K562 (cell line): ENCODE data around the gene ELOVL1. TPM values are rescaled to one million over a fixed set of nuclear protein-coding genes. Genes with fewer than 3 reads are reported as not detected.
A peak's percentile ranks its signal among the peaks of the same experiment; 100 is the strongest.

Source experiments
- ARID2 ChIP-seq: fragments of 450-650 bp; IDR thresholded peaks from 2 replicates; pipeline ENCODE4 v1.6.1; 2017; ENCODE audit warnings: antibody characterized with exemption, mild to moderate bottlenecking
- CEBPB ChIP-seq: fragments of 450-650 bp; IDR thresholded peaks from 2 replicates; pipeline ENCODE4 v1.6.1; 2016; ENCODE audit warnings: missing genetic modification characterization, missing compliant biosample characterization
- CSDE1 ChIP-seq, 2 experiments: fragments of 450-650 bp; IDR thresholded peaks; 2 replicates each; pipeline ENCODE4 v1.6.1; 2016; ENCODE audit warnings: mild to moderate bottlenecking in 1 of 2
- CXXC5 ChIP-seq: fragments of 250-450 bp; sonication (Bioruptor Pico); IDR thresholded peaks from 2 replicates; pipeline ENCODE4 v1.8.0; 2022; ENCODE audit warnings: inconsistent platforms, mild to moderate bottlenecking, moderate library complexity
- HNRNPL ChIP-seq: fragments of 200-400 bp; formaldehyde crosslinking; IDR thresholded peaks from 2 replicates; pipeline ENCODE4 v1.6.1; 2017; ENCODE audit warnings: low read depth, mild to moderate bottlenecking, low read length
- KHSRP ChIP-seq: fragments of 450-650 bp; IDR thresholded peaks from 2 replicates; pipeline ENCODE4 v1.6.1; 2017
- KLF16 ChIP-seq: IDR thresholded peaks from 2 replicates; pipeline ENCODE4 v1.6.1; 2016; ENCODE audit warnings: antibody characterized with exemption
- NCOA1 ChIP-seq: fragments of 450-650 bp; IDR thresholded peaks from 2 replicates; pipeline ENCODE4 v1.6.1; 2016; ENCODE audit warnings: low read depth
- NELFE ChIP-seq: IDR thresholded peaks from 2 replicates; pipeline ENCODE4 v1.6.1; 2011; ENCODE audit warnings: mild to moderate bottlenecking; ENCODE audit not compliant: insufficient read depth, insufficient read length
- PTBP1 ChIP-seq: fragments of 200-400 bp; formaldehyde crosslinking; IDR thresholded peaks from 2 replicates; pipeline ENCODE4 v1.6.1; 2017; ENCODE audit warnings: low read depth, low read length
- TCF7 ChIP-seq: sonication (generic); IDR thresholded peaks from 2 replicates; pipeline ENCODE4 v1.6.1; 2016; ENCODE audit warnings: antibody characterized with exemption, borderline replicate concordance
- ZBED1 ChIP-seq: IDR thresholded peaks from 2 replicates; pipeline ENCODE4 v1.6.1; 2014
- ZNF140 ChIP-seq: fragments of 250-450 bp; sonication (Bioruptor Pico); IDR thresholded peaks from 2 replicates; pipeline ENCODE4 v1.8.0; 2021; ENCODE audit warnings: moderate library complexity, mild to moderate bottlenecking, inconsistent platforms
- ZNF239 ChIP-seq: fragments of 250-450 bp; sonication (Bioruptor Pico); IDR thresholded peaks from 2 replicates; pipeline ENCODE4 v1.4.0; 2020; ENCODE audit warnings: mild to moderate bottlenecking
- ZNF274 ChIP-seq: IDR thresholded peaks from 2 replicates; pipeline ENCODE4 v1.6.1; 2011; ENCODE audit warnings: low read depth, mild to moderate bottlenecking, low read length, moderate library complexity, borderline replicate concordance
- polyA plus RNA-seq, 8 experiments: library from polyadenylated mRNA; depleted of rRNA in 4 of 8; stranded (reverse) in 5 of 8; unstranded in 3 of 8; fragments of >200 nt; fragmentation: Nextera tagmentation in 2 of 8; fragmentation: Illumina TruSeq in 1 of 8; extraction: Ambion mirVana in 2 of 8; extraction: Trizol in 1 of 8; gene quantifications; 2 replicates each; pipeline versions ENCODE4 v1.2.1 to v1.2.3, GENCODE V29; 2011 to 2014; ENCODE audit warnings: inconsistent platforms in 1 of 8, missing spikeins in 1 of 8
- total RNA-seq, 7 experiments: library from RNA; depleted of rRNA in 6 of 7; stranded (reverse); fragments of >200 nt in 6 of 7; fragmentation: Illumina TruSeq in 2 of 7; extraction: Trizol in 2 of 7; gene quantifications; 2 replicates each; pipeline versions ENCODE4 v1.2.1 to v1.2.3, GENCODE V29; 2011 to 2021; ENCODE audit warnings: low replicate concordance in 1 of 7
- TF ChIP-seq, protein P1 (sequence below): sonication (generic); IDR thresholded peaks from 2 replicates; pipeline ENCODE4 v1.6.1; 2016
- TF ChIP-seq, protein P2 (sequence below), 2 experiments: fragments of 450-650 bp; formaldehyde crosslinking in 1 of 2; IDR thresholded peaks; 2 replicates each; pipeline versions ENCODE4 v1.4.0 to v1.6.1; 2014 to 2020; ENCODE audit warnings: mild to moderate bottlenecking in 2 of 2, borderline replicate concordance in 1 of 2, low read depth in 1 of 2
- TF ChIP-seq, protein P3 (sequence below): fragments of 250-450 bp; sonication (Bioruptor Pico); IDR thresholded peaks from 2 replicates; pipeline ENCODE4 v1.5.0; 2021

The ELOVL1 gene
- total and polyA plus RNA-seq, 9 of the 15 experiments (the other 6 are each of a cell fraction or from before 2014, with no cell fraction given): 51.0 to 157 (median 70.3) TPM

DNA sequence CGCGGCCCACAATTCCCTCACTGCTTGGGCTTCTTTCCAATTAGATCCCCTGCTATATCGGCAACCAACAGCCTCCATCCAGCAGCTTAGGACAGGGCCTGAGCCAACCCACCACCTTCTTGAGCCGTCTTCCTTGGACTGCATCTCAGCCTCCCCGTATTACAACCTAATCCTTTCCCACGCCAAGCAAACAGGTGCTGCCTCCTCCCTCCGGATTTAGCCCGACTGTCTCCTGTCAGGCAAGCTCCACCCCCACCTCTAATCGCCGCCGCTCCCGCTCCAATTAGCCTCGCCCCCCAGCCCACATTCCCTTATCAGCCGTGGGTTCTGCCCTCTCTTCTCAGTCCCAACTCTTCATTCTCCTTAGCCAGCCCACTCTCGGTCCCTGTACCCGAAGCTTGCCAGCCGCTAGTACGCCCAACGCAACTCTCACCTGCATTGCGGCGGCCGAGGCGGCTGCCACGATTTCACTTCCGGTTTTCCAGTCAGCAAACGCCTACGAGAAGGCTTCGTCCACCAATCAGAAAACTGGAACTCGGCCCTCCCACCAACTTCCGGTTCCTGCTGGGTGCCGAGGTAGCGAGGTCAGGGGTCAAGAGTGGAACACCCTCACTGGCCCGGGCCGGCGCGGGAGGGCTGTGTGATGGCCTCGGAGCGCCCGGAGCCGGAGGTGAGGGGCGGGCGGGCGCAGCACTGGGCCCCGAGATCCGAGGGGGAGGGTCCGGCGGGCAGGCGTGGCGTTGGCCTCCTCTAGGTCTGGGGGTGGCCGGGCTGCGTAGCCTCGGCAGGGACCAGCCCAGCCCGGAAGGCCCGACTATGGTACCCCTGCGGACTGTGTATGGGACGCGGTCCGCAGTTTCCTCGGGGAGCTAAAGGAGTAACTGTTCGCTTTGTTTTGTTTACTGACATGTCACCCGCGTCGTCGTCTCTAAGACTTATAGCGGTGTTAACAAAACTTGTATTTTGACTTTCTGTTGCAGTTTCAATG lies 21.8 kb upstream of the ELOVL1 start, which contains the start of the genes MED8 and SZT2 (continued):
- no peak for TF ChIP-seq HNRNPL
- TF ChIP-seq ZNF239 (CRISPR knock-in tag): no peak
- no peak for TF ChIP-seq ZBED1
- peak; percentile 19; the same call in 1 of the 2 replicates for TF ChIP-seq CEBPB (tag)
- TF ChIP-seq PTBP1: no peak
- TF ChIP-seq, protein P1, sequence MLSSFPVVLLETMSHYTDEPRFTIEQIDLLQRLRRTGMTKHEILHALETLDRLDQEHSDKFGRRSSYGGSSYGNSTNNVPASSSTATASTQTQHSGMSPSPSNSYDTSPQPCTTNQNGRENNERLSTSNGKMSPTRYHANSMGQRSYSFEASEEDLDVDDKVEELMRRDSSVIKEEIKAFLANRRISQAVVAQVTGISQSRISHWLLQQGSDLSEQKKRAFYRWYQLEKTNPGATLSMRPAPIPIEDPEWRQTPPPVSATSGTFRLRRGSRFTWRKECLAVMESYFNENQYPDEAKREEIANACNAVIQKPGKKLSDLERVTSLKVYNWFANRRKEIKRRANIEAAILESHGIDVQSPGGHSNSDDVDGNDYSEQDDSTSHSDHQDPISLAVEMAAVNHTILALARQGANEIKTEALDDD: no peak
- no peak for TF ChIP-seq ZNF140
- TF ChIP-seq ZNF274: no peak
- no peak for TF ChIP-seq NCOA1
- TF ChIP-seq CSDE1 (IDR thresholded peaks at IDR 0.05): no peak
- TF ChIP-seq, protein P2, sequence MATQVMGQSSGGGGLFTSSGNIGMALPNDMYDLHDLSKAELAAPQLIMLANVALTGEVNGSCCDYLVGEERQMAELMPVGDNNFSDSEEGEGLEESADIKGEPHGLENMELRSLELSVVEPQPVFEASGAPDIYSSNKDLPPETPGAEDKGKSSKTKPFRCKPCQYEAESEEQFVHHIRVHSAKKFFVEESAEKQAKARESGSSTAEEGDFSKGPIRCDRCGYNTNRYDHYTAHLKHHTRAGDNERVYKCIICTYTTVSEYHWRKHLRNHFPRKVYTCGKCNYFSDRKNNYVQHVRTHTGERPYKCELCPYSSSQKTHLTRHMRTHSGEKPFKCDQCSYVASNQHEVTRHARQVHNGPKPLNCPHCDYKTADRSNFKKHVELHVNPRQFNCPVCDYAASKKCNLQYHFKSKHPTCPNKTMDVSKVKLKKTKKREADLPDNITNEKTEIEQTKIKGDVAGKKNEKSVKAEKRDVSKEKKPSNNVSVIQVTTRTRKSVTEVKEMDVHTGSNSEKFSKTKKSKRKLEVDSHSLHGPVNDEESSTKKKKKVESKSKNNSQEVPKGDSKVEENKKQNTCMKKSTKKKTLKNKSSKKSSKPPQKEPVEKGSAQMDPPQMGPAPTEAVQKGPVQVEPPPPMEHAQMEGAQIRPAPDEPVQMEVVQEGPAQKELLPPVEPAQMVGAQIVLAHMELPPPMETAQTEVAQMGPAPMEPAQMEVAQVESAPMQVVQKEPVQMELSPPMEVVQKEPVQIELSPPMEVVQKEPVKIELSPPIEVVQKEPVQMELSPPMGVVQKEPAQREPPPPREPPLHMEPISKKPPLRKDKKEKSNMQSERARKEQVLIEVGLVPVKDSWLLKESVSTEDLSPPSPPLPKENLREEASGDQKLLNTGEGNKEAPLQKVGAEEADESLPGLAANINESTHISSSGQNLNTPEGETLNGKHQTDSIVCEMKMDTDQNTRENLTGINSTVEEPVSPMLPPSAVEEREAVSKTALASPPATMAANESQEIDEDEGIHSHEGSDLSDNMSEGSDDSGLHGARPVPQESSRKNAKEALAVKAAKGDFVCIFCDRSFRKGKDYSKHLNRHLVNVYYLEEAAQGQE (IDR thresholded peaks at IDR 0.05; ENCODE audit: borderline replicate concordance): peak; percentile 56; the same call in 1 of the 2 replicates
- TF ChIP-seq, protein P2 (CRISPR knock-in tag; IDR thresholded peaks at IDR 0.05; ENCODE audit: low read depth): 0 out of 2 replicates have a peak, but pooled peaks have one; percentile 41
- no peak for TF ChIP-seq ARID2
- TF ChIP-seq CXXC5: peak; percentile 89
- no peak for TF ChIP-seq NELFE
- 0 out of 2 replicates have a peak, but pooled peaks have one; percentile 32 for TF ChIP-seq KHSRP
- TF ChIP-seq KLF16: no peak
- TF ChIP-seq, protein P3, sequence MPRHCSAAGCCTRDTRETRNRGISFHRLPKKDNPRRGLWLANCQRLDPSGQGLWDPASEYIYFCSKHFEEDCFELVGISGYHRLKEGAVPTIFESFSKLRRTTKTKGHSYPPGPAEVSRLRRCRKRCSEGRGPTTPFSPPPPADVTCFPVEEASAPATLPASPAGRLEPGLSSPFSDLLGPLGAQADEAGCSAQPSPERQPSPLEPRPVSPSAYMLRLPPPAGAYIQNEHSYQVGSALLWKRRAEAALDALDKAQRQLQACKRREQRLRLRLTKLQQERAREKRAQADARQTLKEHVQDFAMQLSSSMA: peak; percentile 74; the same call in 1 of the 2 replicates
- TF ChIP-seq TCF7: peak; percentile 23; the same call in 1 of the 2 replicates
